Neural cell (in vitro differentiated cells): ENCODE data around the gene SPATA19. TPM values are rescaled to one million over a fixed set of nuclear protein-coding genes. Genes with fewer than 3 reads are reported as not detected.
"Not testable (repeated sequence)": the region's sequence is repeated elsewhere in the genome, so short reads cannot be mapped to it uniquely, and the experiment has no call there.

Source experiments
- H2AFZ ChIP-seq: fragments of 200-600, 300-800 bp; sonication (generic), shearing (Covaris generic); 2 replicates; pipeline ENCODE4 v1.6.0; 2014; ENCODE audit warnings: low read depth, mild to moderate bottlenecking, antibody characterized with exemption, low read length, moderate library complexity
- H3F3A ChIP-seq: fragments of 200-600 bp; shearing (Covaris generic); 2 replicates; pipeline ENCODE4 v1.6.1; 2016; ENCODE audit warnings: mild to moderate bottlenecking, moderate library complexity, mixed read lengths, antibody characterized with exemption, low read length; ENCODE audit not compliant: insufficient read depth, poor library complexity, severe bottlenecking
- H3K27ac ChIP-seq: fragments of 200-600, 300-800 bp; sonication (generic), shearing (Covaris generic); 2 replicates; pipeline ENCODE4 v1.5.1; 2014; ENCODE audit warnings: mild to moderate bottlenecking, low read length, moderate library complexity
- H3K27me3 ChIP-seq: fragments of 300-800, 200-600 bp; sonication (generic), shearing (Covaris generic); 2 replicates; pipeline ENCODE4 v1.6.0; 2014; ENCODE audit warnings: mild to moderate bottlenecking, low read depth, low read length, moderate library complexity; ENCODE audit not compliant: insufficient read depth
- H3K36me3 ChIP-seq: fragments of 300-800, 200-600 bp; sonication (generic), shearing (Covaris generic); 2 replicates; pipeline ENCODE4 v1.5.1; 2014; ENCODE audit warnings: mild to moderate bottlenecking, antibody characterized with exemption, low read length, moderate library complexity; ENCODE audit not compliant: insufficient read depth
- H3K4me2 ChIP-seq: fragments of 300-800, 200-600 bp; sonication (generic), shearing (Covaris generic); 2 replicates; pipeline ENCODE4 v1.6.0; 2014; ENCODE audit warnings: mild to moderate bottlenecking, low read length
- H3K4me3 ChIP-seq: fragments of 300-800, 200-600 bp; sonication (generic), shearing (Covaris generic); 2 replicates; pipeline ENCODE4 v1.5.1; 2014; ENCODE audit warnings: mild to moderate bottlenecking, low read length, moderate library complexity
- H3K79me2 ChIP-seq: fragments of 200-600 bp; shearing (Covaris generic); replicated peaks from 2 replicates; pipeline ENCODE4 v1.6.0; 2014; ENCODE audit warnings: mild to moderate bottlenecking, low read length, moderate library complexity; ENCODE audit not compliant: insufficient read depth
- H3K9ac ChIP-seq: fragments of 300-800, 200-600 bp; sonication (generic), shearing (Covaris generic); 2 replicates; pipeline ENCODE4 v1.6.1; 2016; ENCODE audit warnings: mild to moderate bottlenecking, low read length, mixed read lengths
- H3K9me2 ChIP-seq: fragments of 200-600 bp; shearing (Covaris generic); 2 replicates; pipeline ENCODE4 v1.6.1; 2016; ENCODE audit warnings: mild to moderate bottlenecking, low read length, mixed read lengths; ENCODE audit not compliant: insufficient read depth
- H3K9me3 ChIP-seq: fragments of 200-600, 300-800 bp; sonication (generic), shearing (Covaris generic); 2 replicates; pipeline ENCODE4 v1.6.1; 2016; ENCODE audit warnings: mild to moderate bottlenecking, mixed run types, low read length, moderate library complexity, mixed read lengths
- H4K20me1 ChIP-seq: fragments of 200-600 bp; shearing (Covaris generic); 2 replicates; pipeline ENCODE4 v1.6.1; 2016; ENCODE audit warnings: mild to moderate bottlenecking, mixed run types; ENCODE audit not compliant: insufficient read depth
- EP300 ChIP-seq: fragments of 450-650 bp; conservative IDR thresholded peaks from 2 replicates; pipeline ENCODE4 v1.6.1; 2014; ENCODE audit warnings: antibody characterized with exemption, mild to moderate bottlenecking, moderate library complexity; ENCODE audit not compliant: poor library complexity, severe bottlenecking
- EZH2 ChIP-seq: fragments of 200-600, 300-800 bp; shearing (Covaris generic), sonication (generic); IDR thresholded peaks from 2 replicates; pipeline ENCODE4 v1.6.1; 2014; ENCODE audit warnings: antibody characterized with exemption, low read length, borderline replicate concordance, mild to moderate bottlenecking; ENCODE audit not compliant: insufficient read depth, poor library complexity, severe bottlenecking
- MXI1 ChIP-seq: fragments of 450-650 bp; conservative IDR thresholded peaks from 2 replicates; pipeline ENCODE4 v1.6.1; 2014; ENCODE audit warnings: antibody characterized with exemption, mild to moderate bottlenecking; ENCODE audit not compliant: poor library complexity, severe bottlenecking
- POLR2AphosphoS5 ChIP-seq: IDR thresholded peaks from 2 replicates; pipeline ENCODE4 v1.6.1; 2012
- RAD21 ChIP-seq: fragments of 450-650 bp; conservative IDR thresholded peaks from 2 replicates; pipeline ENCODE4 v1.6.1; 2014; ENCODE audit warnings: antibody characterized with exemption, mild to moderate bottlenecking, moderate library complexity
- SMC3 ChIP-seq: fragments of 450-650 bp; conservative IDR thresholded peaks from 2 replicates; pipeline ENCODE4 v1.6.1; 2014; ENCODE audit warnings: antibody characterized with exemption, mild to moderate bottlenecking, moderate library complexity; ENCODE audit not compliant: poor library complexity
- TAF1 ChIP-seq: IDR thresholded peaks from 2 replicates; pipeline ENCODE4 v1.6.1; 2012; ENCODE audit warnings: low read depth
- polyA plus RNA-seq: library from polyadenylated mRNA; depleted of rRNA; stranded (reverse); fragments of >200 nt; gene quantifications from 2 replicates; pipeline ENCODE4 v1.2.3, GENCODE V29; 2014
- TF ChIP-seq, protein P1 (sequence below): fragments of 450-650 bp; IDR thresholded peaks from 2 replicates; pipeline ENCODE4 v1.5.1; 2014; ENCODE audit warnings: antibody characterized with exemption, mild to moderate bottlenecking, moderate library complexity; ENCODE audit not compliant: poor library complexity, severe bottlenecking
- TF ChIP-seq, protein P2 (sequence below): IDR thresholded peaks from 2 replicates; pipeline ENCODE4 v1.6.1; 2012; ENCODE audit warnings: borderline replicate concordance

The SPATA19 gene
- polyA plus RNA-seq, 1 donor from 2014 or later: not detected

DNA sequence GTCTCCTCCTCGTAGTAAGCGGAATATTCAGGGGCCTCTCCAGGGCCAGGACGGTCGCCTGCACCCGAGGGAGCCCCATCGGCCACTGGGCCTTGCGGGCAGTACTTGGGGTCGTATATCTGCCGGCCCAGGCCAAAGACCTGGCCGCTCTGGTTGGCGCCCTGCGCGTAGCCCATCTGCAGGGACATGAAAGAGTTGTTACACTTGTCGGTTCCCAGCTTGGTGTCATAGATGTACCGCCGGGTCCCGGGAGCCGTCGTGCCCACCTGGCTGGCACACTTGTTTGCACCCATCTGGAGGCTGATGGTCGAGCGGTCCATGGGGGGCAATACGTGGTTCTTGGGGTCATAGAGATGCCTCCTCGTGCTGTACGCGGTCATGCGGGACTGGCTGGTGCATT lies 19.4 kb upstream of the SPATA19 start:
- Histone ChIP-seq H3K27me3 (no peaks in the 10 kb centered on the region), H3K79me2 (no peaks in the 10 kb centered on the region), H3K9me3 (no peaks in the 10 kb centered on the region), H3K36me3 (no peaks in the 10 kb centered on the region), H3K9ac (no peak overlapping the region), H3K4me2 (no peak overlapping the region), H3K27ac (no peak overlapping the region), H3F3A (no peaks in the 10 kb centered on the region), H3K9me2 (no peaks in the 10 kb centered on the region), H4K20me1 (no peaks in the 10 kb centered on the region), H3K4me3 (no peak overlapping the region), H2AFZ (no peak overlapping the region)
- TF ChIP-seq EZH2 (no peak), POLR2AphosphoS5 (no peak), SMC3 (no peak), TAF1 (no peak), MXI1 (no peak), RAD21 (no peak), EP300 (no peak)
- TF ChIP-seq, protein P1, sequence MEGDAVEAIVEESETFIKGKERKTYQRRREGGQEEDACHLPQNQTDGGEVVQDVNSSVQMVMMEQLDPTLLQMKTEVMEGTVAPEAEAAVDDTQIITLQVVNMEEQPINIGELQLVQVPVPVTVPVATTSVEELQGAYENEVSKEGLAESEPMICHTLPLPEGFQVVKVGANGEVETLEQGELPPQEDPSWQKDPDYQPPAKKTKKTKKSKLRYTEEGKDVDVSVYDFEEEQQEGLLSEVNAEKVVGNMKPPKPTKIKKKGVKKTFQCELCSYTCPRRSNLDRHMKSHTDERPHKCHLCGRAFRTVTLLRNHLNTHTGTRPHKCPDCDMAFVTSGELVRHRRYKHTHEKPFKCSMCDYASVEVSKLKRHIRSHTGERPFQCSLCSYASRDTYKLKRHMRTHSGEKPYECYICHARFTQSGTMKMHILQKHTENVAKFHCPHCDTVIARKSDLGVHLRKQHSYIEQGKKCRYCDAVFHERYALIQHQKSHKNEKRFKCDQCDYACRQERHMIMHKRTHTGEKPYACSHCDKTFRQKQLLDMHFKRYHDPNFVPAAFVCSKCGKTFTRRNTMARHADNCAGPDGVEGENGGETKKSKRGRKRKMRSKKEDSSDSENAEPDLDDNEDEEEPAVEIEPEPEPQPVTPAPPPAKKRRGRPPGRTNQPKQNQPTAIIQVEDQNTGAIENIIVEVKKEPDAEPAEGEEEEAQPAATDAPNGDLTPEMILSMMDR: no peak
- TF ChIP-seq, protein P2, sequence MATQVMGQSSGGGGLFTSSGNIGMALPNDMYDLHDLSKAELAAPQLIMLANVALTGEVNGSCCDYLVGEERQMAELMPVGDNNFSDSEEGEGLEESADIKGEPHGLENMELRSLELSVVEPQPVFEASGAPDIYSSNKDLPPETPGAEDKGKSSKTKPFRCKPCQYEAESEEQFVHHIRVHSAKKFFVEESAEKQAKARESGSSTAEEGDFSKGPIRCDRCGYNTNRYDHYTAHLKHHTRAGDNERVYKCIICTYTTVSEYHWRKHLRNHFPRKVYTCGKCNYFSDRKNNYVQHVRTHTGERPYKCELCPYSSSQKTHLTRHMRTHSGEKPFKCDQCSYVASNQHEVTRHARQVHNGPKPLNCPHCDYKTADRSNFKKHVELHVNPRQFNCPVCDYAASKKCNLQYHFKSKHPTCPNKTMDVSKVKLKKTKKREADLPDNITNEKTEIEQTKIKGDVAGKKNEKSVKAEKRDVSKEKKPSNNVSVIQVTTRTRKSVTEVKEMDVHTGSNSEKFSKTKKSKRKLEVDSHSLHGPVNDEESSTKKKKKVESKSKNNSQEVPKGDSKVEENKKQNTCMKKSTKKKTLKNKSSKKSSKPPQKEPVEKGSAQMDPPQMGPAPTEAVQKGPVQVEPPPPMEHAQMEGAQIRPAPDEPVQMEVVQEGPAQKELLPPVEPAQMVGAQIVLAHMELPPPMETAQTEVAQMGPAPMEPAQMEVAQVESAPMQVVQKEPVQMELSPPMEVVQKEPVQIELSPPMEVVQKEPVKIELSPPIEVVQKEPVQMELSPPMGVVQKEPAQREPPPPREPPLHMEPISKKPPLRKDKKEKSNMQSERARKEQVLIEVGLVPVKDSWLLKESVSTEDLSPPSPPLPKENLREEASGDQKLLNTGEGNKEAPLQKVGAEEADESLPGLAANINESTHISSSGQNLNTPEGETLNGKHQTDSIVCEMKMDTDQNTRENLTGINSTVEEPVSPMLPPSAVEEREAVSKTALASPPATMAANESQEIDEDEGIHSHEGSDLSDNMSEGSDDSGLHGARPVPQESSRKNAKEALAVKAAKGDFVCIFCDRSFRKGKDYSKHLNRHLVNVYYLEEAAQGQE: no peak

DNA sequence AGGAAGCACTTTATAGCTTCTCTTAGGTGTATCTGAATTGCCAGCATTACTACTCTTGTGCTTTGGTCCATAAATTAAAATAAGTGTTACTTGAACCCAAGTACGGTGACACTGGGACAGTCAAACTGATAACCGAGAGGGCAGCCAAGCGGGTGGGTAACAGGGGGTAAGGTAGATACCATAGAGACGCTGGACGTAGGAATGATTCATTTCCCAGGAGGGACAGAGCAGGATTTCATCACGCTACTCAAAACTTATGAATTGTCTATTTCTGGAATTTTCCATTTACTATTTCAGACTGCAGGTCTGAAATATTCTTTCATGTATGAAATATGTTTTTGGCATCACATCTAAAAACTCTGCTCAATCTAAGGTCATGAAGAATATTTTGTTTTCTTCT lies 14.8 kb upstream of the SPATA19 start:
- Histone ChIP-seq H3F3A (no peaks in the 10 kb centered on the region), H2AFZ (no peak overlapping the region), H3K9me2 (no peaks in the 10 kb centered on the region), H3K9ac (no peak overlapping the region), H3K27me3 (no peaks in the 10 kb centered on the region), H3K9me3 (no peaks in the 10 kb centered on the region), H3K79me2 (no peaks in the 10 kb centered on the region), H3K36me3 (no peaks in the 10 kb centered on the region), H3K27ac (no peak overlapping the region), H4K20me1 (no peaks in the 10 kb centered on the region), H3K4me3 (no peak overlapping the region), H3K4me2 (no peak overlapping the region)
- TF ChIP-seq, protein P1: no peak
- no peak for TF ChIP-seq TAF1
- TF ChIP-seq RAD21: no peak
- no peak for TF ChIP-seq SMC3
- TF ChIP-seq POLR2AphosphoS5: no peak
- no peak for TF ChIP-seq MXI1
- TF ChIP-seq EZH2: no peak
- TF ChIP-seq EP300: no peak
- TF ChIP-seq, protein P2: no peak

DNA sequence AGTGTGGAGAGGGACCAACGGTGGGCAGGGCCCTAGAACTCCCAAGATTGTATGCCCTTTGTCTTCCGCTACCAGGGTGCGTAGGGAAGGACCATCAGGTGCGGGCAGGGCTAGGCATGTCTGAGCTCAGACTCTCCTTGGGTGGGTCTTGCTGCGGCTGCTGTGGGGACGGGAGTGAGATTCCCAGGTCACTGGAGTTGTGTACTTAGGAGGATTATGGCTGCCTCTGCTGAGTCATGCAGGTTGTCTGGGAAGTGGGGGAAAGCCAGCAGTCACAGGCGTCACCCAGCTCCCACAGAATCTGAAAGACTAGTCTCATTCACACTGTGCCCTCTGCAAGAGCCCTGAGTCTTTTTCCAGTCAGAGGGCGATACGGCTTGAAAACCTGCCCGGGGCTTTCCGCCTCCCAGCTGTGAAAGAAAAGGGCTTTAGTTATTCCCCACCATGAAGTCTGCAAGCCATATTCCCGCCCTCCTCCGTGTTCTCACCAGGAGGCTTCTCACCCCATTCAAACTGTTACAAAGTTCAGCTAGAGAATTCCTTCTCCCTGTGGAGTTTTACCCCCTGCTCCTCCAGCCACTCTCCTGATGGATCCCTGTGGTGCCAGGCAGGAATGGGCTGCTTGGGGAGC lies 9.1 kb upstream of the SPATA19 start:
- H3K27me3 ChIP-seq, H3K79me2 ChIP-seq, H3F3A ChIP-seq, H2AFZ ChIP-seq, H3K9me2 ChIP-seq, H4K20me1 ChIP-seq, H3K4me3 ChIP-seq, H3K4me2 ChIP-seq, H3K9me3 ChIP-seq, H3K36me3 ChIP-seq, H3K27ac ChIP-seq, H3K9ac ChIP-seq: not testable (repeated sequence)
